ENCODE results near the gene TTF2. TPM values are rescaled to one million over a fixed set of nuclear protein-coding genes. Genes with fewer than 3 reads are reported as not detected.
A peak's percentile ranks its signal among the peaks of the same experiment; 100 is the strongest.

TTF2 gene
- total and polyA plus RNA-seq, 9 of the 15 experiments (the other 6 are each of a cell fraction or from before 2014, with no cell fraction given): 9.4 to 71.1 (median 42.1) TPM

GRCh38 chr1:117093091-117093534, 33.0 kb downstream of the TTF2 start (continued):
- TF ChIP-seq MBD1 (CRISPR knock-in tag; IDR thresholded peaks at IDR 0.05) (no peak), ZBTB11 (CRISPR knock-in tag; IDR thresholded peaks at IDR 0.05) (no peak), MYNN (IDR thresholded peaks at IDR 0.05) (no peak), MYNN (CRISPR knock-in tag; IDR thresholded peaks at IDR 0.05) (no peak), ZBTB12 (CRISPR knock-in tag; IDR thresholded peaks at IDR 0.05) (no peak), FOXK2 (conservative IDR thresholded peaks at IDR 0.05 in 1 of 2, IDR thresholded peaks at IDR 0.05 in 1 of 2; ENCODE audit: low read depth in 2 of 2) (peak; percentile 71 to 77; a peak in 3 of 4 replicates), TCF3 (CRISPR knock-in tag; IDR thresholded peaks at IDR 0.05) (peak; percentile 24; the same call in 1 of the 2 replicates), GTF2B (IDR thresholded peaks at IDR 0.05; ENCODE audit: extremely low read depth, insufficient read length) (no peak), U2AF2 (optimal IDR thresholded peaks at IDR 0.05; ENCODE audit: low read depth, low read length) (no peak), BHLHE40 (IDR thresholded peaks at IDR 0.05; ENCODE audit: low read length) (peak; percentile 40; the same call in 1 of the 2 replicates), ZBED1 (IDR thresholded peaks at IDR 0.05) (no peak), MYC (IDR thresholded peaks at IDR 0.05; ENCODE audit: low read depth, low read length) (0 out of 2 replicates have a peak, but pooled peaks have one; percentile 40), MYC (CRISPR knock-in tag; IDR thresholded peaks at IDR 0.05; ENCODE audit: borderline replicate concordance, low read depth) (no peak), C11orf30 (IDR thresholded peaks at IDR 0.05; ENCODE audit: low read depth) (peak; percentile 93), FOXA1 (IDR thresholded peaks at IDR 0.05; ENCODE audit: borderline replicate concordance) (no peak), ZNF561 (CRISPR knock-in tag; conservative IDR thresholded peaks at IDR 0.05) (no peak), DMBX1 (CRISPR knock-in tag; IDR thresholded peaks at IDR 0.05; ENCODE audit: borderline replicate concordance) (no peak), ZNF316 (IDR thresholded peaks at IDR 0.05) (peak; percentile 94), ELF2 (CRISPR knock-in tag; IDR thresholded peaks at IDR 0.05) (no peak), SMARCA4 (IDR thresholded peaks at IDR 0.05) (peak; percentile 73), SFPQ (IDR thresholded peaks at IDR 0.05; ENCODE audit: low read depth, low read length) (no peak)

Data from K562 (cell line).